ENCODE data around the gene PDZK1IP1. TPM values are rescaled to one million over a fixed set of nuclear protein-coding genes. Genes with fewer than 3 reads are reported as not detected.
"Not testable (repeated sequence)": the region's sequence is repeated elsewhere in the genome, so short reads cannot be mapped to it uniquely, and the experiment has no call there.

Gene PDZK1IP1
- total and polyA plus RNA-seq, 9 donors: 0.36 to 66.1 (median 0.61) TPM; not detected in 2

- Histone ChIP-seq H3K36me3 (no peaks in the 10 kb centered on the region), H3K27ac (no peak overlapping the region), H3K27me3 (no peaks in the 10 kb centered on the region), H3K9me3 (no peaks in the 10 kb centered on the region), H3K4me1 (ENCODE audit: insufficient read depth) (no peaks in the 10 kb centered on the region), H3K4me3 (no peak overlapping the region)
- TF ChIP-seq POLR2A (IDR thresholded peaks at IDR 0.05): no peak
- TF ChIP-seq CTCF (IDR thresholded peaks at IDR 0.05): no peak
- no peak for TF ChIP-seq EP300 (IDR thresholded peaks at IDR 0.05)
- 48 to 60% (median 53%) methylated on average over 8 of the region's 8 CpGs for WGBS, 3 donors
- DNase-seq: no peak
- intact Hi-C loops (cut with DNase I): no loop called here
Observed at GRCh38 chr1:47209091-47209490, 19.3 kb upstream of the PDZK1IP1 start.

GRCh38 chr1:47208374-47208850, 18.6 kb upstream of the PDZK1IP1 start:
- Histone ChIP-seq H3K4me1 (ENCODE audit: insufficient read depth) (no peaks in the 10 kb centered on the region), H3K27me3 (no peaks in the 10 kb centered on the region), H3K36me3 (no peaks in the 10 kb centered on the region), H3K27ac (no peak overlapping the region), H3K9me3 (no peaks in the 10 kb centered on the region), H3K4me3 (no peak overlapping the region)
- WGBS, 3 donors: 24 to 45% (median 31%) methylated on average over 10 to 11 of the region's 11 CpGs
- TF ChIP-seq EP300 (IDR thresholded peaks at IDR 0.05) (no peak), POLR2A (IDR thresholded peaks at IDR 0.05) (no peak), CTCF (IDR thresholded peaks at IDR 0.05) (no peak)
- intact Hi-C loops (cut with DNase I): no loop called here
- no peak for DNase-seq

GRCh38 chr1:47207803-47208373, 18.1 kb upstream of the PDZK1IP1 start:
- no peaks in the 10 kb centered on the region for H3K9me3 ChIP-seq
- no peaks in the 10 kb centered on the region for H3K4me1 ChIP-seq (ENCODE audit: insufficient read depth)
- H3K27me3 ChIP-seq: no peaks in the 10 kb centered on the region
- TF ChIP-seq POLR2A (IDR thresholded peaks at IDR 0.05) (no peak), EP300 (IDR thresholded peaks at IDR 0.05) (no peak), CTCF (IDR thresholded peaks at IDR 0.05) (no peak)
- H3K4me3 ChIP-seq: no peak overlapping the region
- no peak overlapping the region for H3K27ac ChIP-seq
- no peak for DNase-seq
- H3K36me3 ChIP-seq: no peaks in the 10 kb centered on the region
- 50 to 55% (median 52%) methylated on average over 8 of the region's 8 CpGs for WGBS, 3 donors
- intact Hi-C loops (cut with DNase I): no loop called here

- Histone ChIP-seq H3K4me1 (ENCODE audit: insufficient read depth) (no peaks in the 10 kb centered on the region), H3K4me3 (no peak overlapping the region), H3K9me3 (no peaks in the 10 kb centered on the region), H3K27me3 (no peaks in the 10 kb centered on the region), H3K36me3 (no peaks in the 10 kb centered on the region), H3K27ac (no peak overlapping the region)
- 81 to 94% (median 87%) methylated on average over 5 of the region's 5 CpGs for WGBS, 3 donors
- intact Hi-C loops (cut with DNase I): no loop called here
- DNase-seq: no peak
- no peak for TF ChIP-seq POLR2A (IDR thresholded peaks at IDR 0.05)
- no peak for TF ChIP-seq EP300 (IDR thresholded peaks at IDR 0.05)
- no peak for TF ChIP-seq CTCF (IDR thresholded peaks at IDR 0.05)
Observed at GRCh38 chr1:47205918-47206317, 16.1 kb upstream of the PDZK1IP1 start.

- intact Hi-C loops (cut with DNase I); H3K4me3 ChIP-seq; H3K27me3 ChIP-seq; DNase-seq; H3K4me1 ChIP-seq (ENCODE audit: insufficient read depth); H3K36me3 ChIP-seq; H3K9me3 ChIP-seq; H3K27ac ChIP-seq: not testable (repeated sequence)
- 24 to 53% (median 24%) methylated on average over 2 of the region's 2 CpGs for WGBS, 3 donors
Observed at GRCh38 chr1:47203504-47203903, 13.7 kb upstream of the PDZK1IP1 start.
